SK-N-SH (cell line): ENCODE measurements around the gene ADAMTS7.

Experiments used
- CHD2 ChIP-seq: fragments of 150-350 bp; IDR thresholded peaks from 2 replicates; pipeline ENCODE4 v1.6.1; 2018; ENCODE audit warnings: low read length; ENCODE audit not compliant: partially characterized antibody
- CTCF ChIP-seq: fragments of 200-600 bp; sonication (generic); IDR thresholded peaks from 2 replicates; pipeline ENCODE4 v1.6.1; 2017; ENCODE audit warnings: antibody characterized with exemption, mild to moderate bottlenecking, moderate library complexity
- POLR2AphosphoS5 ChIP-seq: IDR thresholded peaks from 2 replicates; pipeline ENCODE4 v1.6.1; 2012; ENCODE audit warnings: low read depth, low read length
- REST ChIP-seq: IDR thresholded peaks from 2 replicates; pipeline ENCODE4 v1.6.1; 2012; ENCODE audit warnings: mild to moderate bottlenecking, low read depth, low read length, moderate library complexity
- RFX5 ChIP-seq: IDR thresholded peaks from 2 replicates; pipeline ENCODE4 v1.6.1; 2012; ENCODE audit warnings: mild to moderate bottlenecking, improper control_type of control experiment, low read length
- SIN3A ChIP-seq: IDR thresholded peaks from 2 replicates; pipeline ENCODE4 v1.6.1; 2012; ENCODE audit warnings: low read depth, mild to moderate bottlenecking, low read length, moderate library complexity, borderline replicate concordance
- TAF1 ChIP-seq: IDR thresholded peaks from 2 replicates; pipeline ENCODE4 v1.6.1; 2012; ENCODE audit warnings: low read depth, mild to moderate bottlenecking, low read length, moderate library complexity, borderline replicate concordance
- TEAD4 ChIP-seq: IDR thresholded peaks from 2 replicates; pipeline ENCODE4 v1.4.0; 2012; ENCODE audit warnings: mild to moderate bottlenecking, borderline replicate concordance; ENCODE audit not compliant: insufficient read depth
- YY1 ChIP-seq: IDR thresholded peaks from 2 replicates; pipeline ENCODE4 v1.4.0; 2012; ENCODE audit warnings: low read depth, mild to moderate bottlenecking
- TF ChIP-seq, protein P1 (sequence below): IDR thresholded peaks from 2 replicates; pipeline ENCODE4 v1.4.0; 2012; ENCODE audit warnings: low read depth
- TF ChIP-seq, protein P2 (sequence below): IDR thresholded peaks from 2 replicates; pipeline ENCODE4 v1.4.0; 2012; ENCODE audit warnings: low read depth, borderline replicate concordance

DNA sequence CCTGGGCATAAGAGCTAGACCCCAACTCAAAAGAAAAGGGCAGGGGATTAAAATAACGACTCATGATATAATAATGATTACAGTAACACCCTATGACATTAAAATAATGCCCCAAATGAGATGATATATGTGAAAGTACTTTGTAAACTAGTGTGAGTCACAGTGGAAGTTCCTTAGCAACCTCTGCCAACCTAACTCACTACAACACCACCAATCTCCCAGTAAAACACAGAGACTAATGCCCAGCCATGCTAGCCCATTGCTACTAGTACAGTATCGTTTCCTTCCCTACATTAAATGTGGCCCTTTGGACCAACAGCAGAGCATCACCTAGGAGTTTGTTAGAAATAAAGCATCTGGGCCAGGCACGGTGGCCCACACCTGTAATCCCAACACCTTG is 11.2 kb upstream of the ADAMTS7 start:
- no peak for TF ChIP-seq REST
- no peak for TF ChIP-seq RFX5
- no peak for TF ChIP-seq CHD2
- no peak for TF ChIP-seq CTCF
- no peak for TF ChIP-seq SIN3A
- no peak for TF ChIP-seq POLR2AphosphoS5
- TF ChIP-seq TAF1, result no peak
- TF ChIP-seq, protein P1, sequence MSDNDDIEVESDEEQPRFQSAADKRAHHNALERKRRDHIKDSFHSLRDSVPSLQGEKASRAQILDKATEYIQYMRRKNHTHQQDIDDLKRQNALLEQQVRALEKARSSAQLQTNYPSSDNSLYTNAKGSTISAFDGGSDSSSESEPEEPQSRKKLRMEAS, result no peak
- TF ChIP-seq, protein P2, sequence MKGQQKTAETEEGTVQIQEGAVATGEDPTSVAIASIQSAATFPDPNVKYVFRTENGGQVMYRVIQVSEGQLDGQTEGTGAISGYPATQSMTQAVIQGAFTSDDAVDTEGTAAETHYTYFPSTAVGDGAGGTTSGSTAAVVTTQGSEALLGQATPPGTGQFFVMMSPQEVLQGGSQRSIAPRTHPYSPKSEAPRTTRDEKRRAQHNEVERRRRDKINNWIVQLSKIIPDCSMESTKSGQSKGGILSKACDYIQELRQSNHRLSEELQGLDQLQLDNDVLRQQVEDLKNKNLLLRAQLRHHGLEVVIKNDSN, result no peak
- no peak for TF ChIP-seq YY1
- no peak for TF ChIP-seq TEAD4
